Sigmoid colon (tissue), 4 donors: Measurements from ENCODE around the gene OLFM3.

Source experiments
- EP300 ChIP-seq, 4 donors: sonication (generic); formaldehyde crosslinking; IDR thresholded peaks; one replicate each; pipeline ENCODE4 v1.6.1; 2017; ENCODE audit warnings: antibody characterized with exemption in 4 of 4
- POLR2AphosphoS5 ChIP-seq, 4 donors: sonication (generic); formaldehyde crosslinking; IDR thresholded peaks; one replicate each; pipeline ENCODE4 v1.6.1; 2017; ENCODE audit warnings: antibody characterized with exemption in 4 of 4
- TF ChIP-seq, protein P1 (sequence below), 4 experiments: fragments of 450-650 bp in 3 of 4; fragments of 200-600 bp in 1 of 4; IDR thresholded peaks; one replicate each; pipeline ENCODE4 v1.5.1; 2016 to 2019; ENCODE audit warnings: antibody characterized with exemption in 4 of 4, mild to moderate bottlenecking in 3 of 4, moderate library complexity in 2 of 4

DNA sequence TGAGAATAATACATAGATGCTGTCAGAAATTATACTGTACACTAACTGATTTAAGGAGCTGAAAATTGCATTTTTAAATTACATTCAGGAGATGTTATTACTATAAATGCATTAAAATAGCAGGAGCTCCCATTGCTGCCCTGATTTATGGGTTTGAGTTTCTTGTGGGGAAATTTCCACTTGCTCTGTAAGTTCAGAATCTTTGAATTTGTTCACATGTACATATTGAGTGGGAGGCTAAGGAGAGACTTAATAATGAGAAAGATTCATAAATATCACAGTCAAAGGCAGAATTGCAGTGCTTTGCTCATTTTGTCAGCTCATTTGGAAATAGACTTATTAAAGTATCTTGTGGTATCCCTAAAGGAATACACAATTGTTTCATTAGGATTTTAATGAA lies 170.3 kb downstream of the OLFM3 start:
- TF ChIP-seq, protein P1, sequence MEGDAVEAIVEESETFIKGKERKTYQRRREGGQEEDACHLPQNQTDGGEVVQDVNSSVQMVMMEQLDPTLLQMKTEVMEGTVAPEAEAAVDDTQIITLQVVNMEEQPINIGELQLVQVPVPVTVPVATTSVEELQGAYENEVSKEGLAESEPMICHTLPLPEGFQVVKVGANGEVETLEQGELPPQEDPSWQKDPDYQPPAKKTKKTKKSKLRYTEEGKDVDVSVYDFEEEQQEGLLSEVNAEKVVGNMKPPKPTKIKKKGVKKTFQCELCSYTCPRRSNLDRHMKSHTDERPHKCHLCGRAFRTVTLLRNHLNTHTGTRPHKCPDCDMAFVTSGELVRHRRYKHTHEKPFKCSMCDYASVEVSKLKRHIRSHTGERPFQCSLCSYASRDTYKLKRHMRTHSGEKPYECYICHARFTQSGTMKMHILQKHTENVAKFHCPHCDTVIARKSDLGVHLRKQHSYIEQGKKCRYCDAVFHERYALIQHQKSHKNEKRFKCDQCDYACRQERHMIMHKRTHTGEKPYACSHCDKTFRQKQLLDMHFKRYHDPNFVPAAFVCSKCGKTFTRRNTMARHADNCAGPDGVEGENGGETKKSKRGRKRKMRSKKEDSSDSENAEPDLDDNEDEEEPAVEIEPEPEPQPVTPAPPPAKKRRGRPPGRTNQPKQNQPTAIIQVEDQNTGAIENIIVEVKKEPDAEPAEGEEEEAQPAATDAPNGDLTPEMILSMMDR (IDR thresholded peaks at IDR 0.05): no peak
- TF ChIP-seq POLR2AphosphoS5 (IDR thresholded peaks at IDR 0.05): no peak
- TF ChIP-seq EP300 (IDR thresholded peaks at IDR 0.05): no peak
